HCT116 (cell line): ENCODE data around the gene TMEM14B.

ENCODE experiments used
- EZH2 ChIP-seq: fragments of 200-600 bp; sonication (generic); IDR thresholded peaks from 2 replicates; pipeline ENCODE4 v1.6.1; 2017; ENCODE audit warnings: antibody characterized with exemption, mixed run types
- FOSL1 ChIP-seq: IDR thresholded peaks from 2 replicates; pipeline ENCODE4 v1.6.1; 2012; ENCODE audit warnings: low read depth
- JUND ChIP-seq: IDR thresholded peaks from 2 replicates; pipeline ENCODE4 v1.6.1; 2012
- POLR2A ChIP-seq: IDR thresholded peaks from 2 replicates; pipeline ENCODE4 v1.7.0; 2011; ENCODE audit warnings: borderline replicate concordance; ENCODE audit not compliant: insufficient read depth, insufficient read length; ENCODE audit errors: extremely low read depth
- POLR2AphosphoS5 ChIP-seq: IDR thresholded peaks from 2 replicates; pipeline ENCODE4 v1.6.1; 2011; ENCODE audit warnings: mild to moderate bottlenecking, low read depth, low read length, moderate library complexity
- RAD21 ChIP-seq: IDR thresholded peaks from 2 replicates; pipeline ENCODE4 v1.6.1; 2012; ENCODE audit warnings: low read depth, mild to moderate bottlenecking
- SP1 ChIP-seq: IDR thresholded peaks from 2 replicates; pipeline ENCODE4 v1.6.1; 2012; ENCODE audit warnings: low read depth
- TF ChIP-seq, protein P1 (sequence below): IDR thresholded peaks from 2 replicates; pipeline ENCODE4 v1.6.1; 2012
- TF ChIP-seq, protein P2 (sequence below), 3 experiments: fragments of 200-600 bp in 1 of 3; sonication (generic) in 1 of 3; IDR thresholded peaks in 2 of 3; conservative IDR thresholded peaks in 1 of 3; 2 replicates each; pipeline ENCODE4 v1.5.1; 2012 to 2017; ENCODE audit warnings: low read depth in 2 of 3, low read length in 2 of 3, antibody characterized with exemption in 1 of 3, borderline replicate concordance in 1 of 3, control low read depth in 1 of 3, mild to moderate bottlenecking in 1 of 3, mixed read lengths in 1 of 3, mixed run types in 1 of 3, moderate library complexity in 1 of 3; ENCODE audit not compliant: insufficient read depth in 1 of 3
- TF ChIP-seq, protein P3 (sequence below): IDR thresholded peaks from 2 replicates; pipeline ENCODE4 v1.6.1; 2012
- TF ChIP-seq, protein P4 (sequence below): IDR thresholded peaks from 2 replicates; pipeline ENCODE4 v1.6.1; 2011; ENCODE audit warnings: mild to moderate bottlenecking, low read length, moderate library complexity; ENCODE audit not compliant: insufficient replicate concordance; ENCODE audit errors: extremely low read depth

DNA sequence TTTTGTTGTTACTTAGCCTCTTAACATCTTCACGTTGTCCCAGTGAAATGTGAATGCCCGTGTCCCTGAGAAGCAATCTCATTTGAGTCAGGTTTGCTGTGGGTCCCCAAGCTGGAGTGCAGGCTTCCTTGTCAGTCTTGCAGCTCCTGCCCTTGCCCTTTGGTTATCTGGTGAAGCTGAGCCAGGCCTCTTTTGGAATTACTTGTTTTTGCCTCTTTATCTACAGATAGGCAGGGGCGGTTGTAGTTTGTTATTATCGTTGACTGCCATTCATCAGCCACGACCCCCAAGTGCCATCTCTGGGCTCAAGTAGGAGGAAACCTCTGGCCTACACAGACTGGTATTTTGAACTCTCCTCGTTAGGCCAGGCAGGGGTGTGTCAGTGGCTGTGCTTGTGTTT lies 22.6 kb upstream of the TMEM14B start:
- no peak for TF ChIP-seq SP1
- TF ChIP-seq, protein P1, sequence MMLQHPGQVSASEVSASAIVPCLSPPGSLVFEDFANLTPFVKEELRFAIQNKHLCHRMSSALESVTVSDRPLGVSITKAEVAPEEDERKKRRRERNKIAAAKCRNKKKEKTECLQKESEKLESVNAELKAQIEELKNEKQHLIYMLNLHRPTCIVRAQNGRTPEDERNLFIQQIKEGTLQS: no peak
- no peak for TF ChIP-seq JUND
- TF ChIP-seq, protein P2, sequence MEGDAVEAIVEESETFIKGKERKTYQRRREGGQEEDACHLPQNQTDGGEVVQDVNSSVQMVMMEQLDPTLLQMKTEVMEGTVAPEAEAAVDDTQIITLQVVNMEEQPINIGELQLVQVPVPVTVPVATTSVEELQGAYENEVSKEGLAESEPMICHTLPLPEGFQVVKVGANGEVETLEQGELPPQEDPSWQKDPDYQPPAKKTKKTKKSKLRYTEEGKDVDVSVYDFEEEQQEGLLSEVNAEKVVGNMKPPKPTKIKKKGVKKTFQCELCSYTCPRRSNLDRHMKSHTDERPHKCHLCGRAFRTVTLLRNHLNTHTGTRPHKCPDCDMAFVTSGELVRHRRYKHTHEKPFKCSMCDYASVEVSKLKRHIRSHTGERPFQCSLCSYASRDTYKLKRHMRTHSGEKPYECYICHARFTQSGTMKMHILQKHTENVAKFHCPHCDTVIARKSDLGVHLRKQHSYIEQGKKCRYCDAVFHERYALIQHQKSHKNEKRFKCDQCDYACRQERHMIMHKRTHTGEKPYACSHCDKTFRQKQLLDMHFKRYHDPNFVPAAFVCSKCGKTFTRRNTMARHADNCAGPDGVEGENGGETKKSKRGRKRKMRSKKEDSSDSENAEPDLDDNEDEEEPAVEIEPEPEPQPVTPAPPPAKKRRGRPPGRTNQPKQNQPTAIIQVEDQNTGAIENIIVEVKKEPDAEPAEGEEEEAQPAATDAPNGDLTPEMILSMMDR (IDR thresholded peaks at IDR 0.05 in 2 of 3, conservative IDR thresholded peaks at IDR 0.05 in 1 of 3; ENCODE audit: borderline replicate concordance in 1 of 3, insufficient read depth in 1 of 3, low read depth in 2 of 3, low read length in 2 of 3): no peak
- TF ChIP-seq FOSL1: no peak
- TF ChIP-seq POLR2AphosphoS5: no peak
- TF ChIP-seq POLR2A: no peak
- TF ChIP-seq, protein P3, sequence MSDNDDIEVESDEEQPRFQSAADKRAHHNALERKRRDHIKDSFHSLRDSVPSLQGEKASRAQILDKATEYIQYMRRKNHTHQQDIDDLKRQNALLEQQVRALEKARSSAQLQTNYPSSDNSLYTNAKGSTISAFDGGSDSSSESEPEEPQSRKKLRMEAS: no peak
- TF ChIP-seq, protein P4, sequence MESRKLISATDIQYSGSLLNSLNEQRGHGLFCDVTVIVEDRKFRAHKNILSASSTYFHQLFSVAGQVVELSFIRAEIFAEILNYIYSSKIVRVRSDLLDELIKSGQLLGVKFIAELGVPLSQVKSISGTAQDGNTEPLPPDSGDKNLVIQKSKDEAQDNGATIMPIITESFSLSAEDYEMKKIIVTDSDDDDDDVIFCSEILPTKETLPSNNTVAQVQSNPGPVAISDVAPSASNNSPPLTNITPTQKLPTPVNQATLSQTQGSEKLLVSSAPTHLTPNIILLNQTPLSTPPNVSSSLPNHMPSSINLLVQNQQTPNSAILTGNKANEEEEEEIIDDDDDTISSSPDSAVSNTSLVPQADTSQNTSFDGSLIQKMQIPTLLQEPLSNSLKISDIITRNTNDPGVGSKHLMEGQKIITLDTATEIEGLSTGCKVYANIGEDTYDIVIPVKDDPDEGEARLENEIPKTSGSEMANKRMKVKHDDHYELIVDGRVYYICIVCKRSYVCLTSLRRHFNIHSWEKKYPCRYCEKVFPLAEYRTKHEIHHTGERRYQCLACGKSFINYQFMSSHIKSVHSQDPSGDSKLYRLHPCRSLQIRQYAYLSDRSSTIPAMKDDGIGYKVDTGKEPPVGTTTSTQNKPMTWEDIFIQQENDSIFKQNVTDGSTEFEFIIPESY: no peak
- TF ChIP-seq EZH2: no peak
- no peak for TF ChIP-seq RAD21
